ENCODE data around the gene CRYZ.

CRYZ gene

DNA sequence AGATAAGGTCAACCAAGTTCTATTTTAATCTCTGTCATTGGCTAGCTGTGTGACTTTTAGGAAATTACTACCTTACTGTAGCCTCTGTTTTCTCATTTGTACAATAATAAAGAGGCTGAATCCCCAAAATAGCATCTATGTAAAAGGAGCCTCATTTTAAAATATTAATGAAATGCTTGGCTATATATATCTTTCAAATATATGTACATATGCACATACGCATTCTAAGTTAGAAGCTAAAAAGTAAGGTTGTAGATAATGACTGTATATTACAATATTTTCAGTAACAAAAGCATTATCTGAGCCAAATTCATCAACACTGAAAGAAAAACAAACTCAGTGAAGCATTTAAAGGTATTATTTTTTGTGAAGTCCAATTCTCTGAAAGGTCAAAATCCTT is 44.7 kb upstream of the CRYZ start:
- no peak overlapping the region for H3K4me3 ChIP-seq (ENCODE audit: low read length)
- no peaks in the 10 kb centered on the region for H3K4me1 ChIP-seq (ENCODE audit: control insufficient read depth, low read length)
- TF ChIP-seq EZH2phosphoT487 (IDR thresholded peaks at IDR 0.05; ENCODE audit: borderline replicate concordance, low read length): no peak
- TF ChIP-seq, protein P1, sequence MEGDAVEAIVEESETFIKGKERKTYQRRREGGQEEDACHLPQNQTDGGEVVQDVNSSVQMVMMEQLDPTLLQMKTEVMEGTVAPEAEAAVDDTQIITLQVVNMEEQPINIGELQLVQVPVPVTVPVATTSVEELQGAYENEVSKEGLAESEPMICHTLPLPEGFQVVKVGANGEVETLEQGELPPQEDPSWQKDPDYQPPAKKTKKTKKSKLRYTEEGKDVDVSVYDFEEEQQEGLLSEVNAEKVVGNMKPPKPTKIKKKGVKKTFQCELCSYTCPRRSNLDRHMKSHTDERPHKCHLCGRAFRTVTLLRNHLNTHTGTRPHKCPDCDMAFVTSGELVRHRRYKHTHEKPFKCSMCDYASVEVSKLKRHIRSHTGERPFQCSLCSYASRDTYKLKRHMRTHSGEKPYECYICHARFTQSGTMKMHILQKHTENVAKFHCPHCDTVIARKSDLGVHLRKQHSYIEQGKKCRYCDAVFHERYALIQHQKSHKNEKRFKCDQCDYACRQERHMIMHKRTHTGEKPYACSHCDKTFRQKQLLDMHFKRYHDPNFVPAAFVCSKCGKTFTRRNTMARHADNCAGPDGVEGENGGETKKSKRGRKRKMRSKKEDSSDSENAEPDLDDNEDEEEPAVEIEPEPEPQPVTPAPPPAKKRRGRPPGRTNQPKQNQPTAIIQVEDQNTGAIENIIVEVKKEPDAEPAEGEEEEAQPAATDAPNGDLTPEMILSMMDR (IDR thresholded peaks at IDR 0.05; ENCODE audit: low read depth, low read length, poor library complexity, severe bottlenecking): no peak
- H3K27me3 ChIP-seq (ENCODE audit: control insufficient read depth, low read length): no peaks in the 10 kb centered on the region
- no peak overlapping the region for H3K4me2 ChIP-seq (ENCODE audit: low read length)
- H3K36me3 ChIP-seq (ENCODE audit: control insufficient read depth, low read length): no peaks in the 10 kb centered on the region
- H3K9me3 ChIP-seq (ENCODE audit: control insufficient read depth, insufficient read depth, low read length): no peaks in the 10 kb centered on the region
- H3K9me2 ChIP-seq (replicated peaks; ENCODE audit: control insufficient read depth, low read length): no peaks in the 10 kb centered on the region
- H3K79me2 ChIP-seq (ENCODE audit: control insufficient read depth, low read length): no peaks in the 10 kb centered on the region
- no peaks in the 10 kb centered on the region for H3F3A ChIP-seq (ENCODE audit: control insufficient read depth, insufficient read depth)
- H4K20me1 ChIP-seq (ENCODE audit: control insufficient read depth, insufficient read depth, low read depth, low read length): no peaks in the 10 kb centered on the region
- no peak overlapping the region for H3K27ac ChIP-seq (ENCODE audit: low read depth, low read length)

DNA sequence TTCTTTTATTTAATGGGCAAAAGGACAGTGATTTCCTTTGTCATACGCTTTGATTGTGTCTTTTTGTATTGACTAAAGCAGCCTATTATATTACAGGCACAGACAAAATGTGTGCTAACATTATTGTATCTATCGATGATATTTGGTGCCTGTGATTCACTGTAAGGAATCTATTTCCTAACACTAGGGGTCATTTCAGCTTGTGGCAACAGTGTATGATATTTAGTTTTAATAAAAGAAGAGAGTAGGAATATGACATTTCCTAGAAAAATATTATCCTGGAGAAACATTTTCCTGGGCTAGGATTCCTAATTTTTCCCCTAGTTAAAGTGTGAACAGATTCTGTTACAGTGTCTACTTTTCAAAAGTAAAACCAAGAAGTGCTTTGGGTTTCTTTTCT is 42.9 kb upstream of the CRYZ start:
- Histone ChIP-seq H3F3A (ENCODE audit: control insufficient read depth, insufficient read depth) (no peaks in the 10 kb centered on the region), H4K20me1 (ENCODE audit: control insufficient read depth, insufficient read depth, low read depth, low read length) (no peaks in the 10 kb centered on the region), H3K79me2 (ENCODE audit: control insufficient read depth, low read length) (no peaks in the 10 kb centered on the region), H3K4me3 (ENCODE audit: low read length) (no peak overlapping the region), H3K4me2 (ENCODE audit: low read length) (no peak overlapping the region), H3K9me3 (ENCODE audit: control insufficient read depth, insufficient read depth, low read length) (no peaks in the 10 kb centered on the region), H3K27me3 (ENCODE audit: control insufficient read depth, low read length) (no peaks in the 10 kb centered on the region), H3K36me3 (ENCODE audit: control insufficient read depth, low read length) (no peaks in the 10 kb centered on the region), H3K9me2 (replicated peaks; ENCODE audit: control insufficient read depth, low read length) (no peaks in the 10 kb centered on the region), H3K4me1 (ENCODE audit: control insufficient read depth, low read length) (no peaks in the 10 kb centered on the region), H3K27ac (ENCODE audit: low read depth, low read length) (no peak overlapping the region)
- TF ChIP-seq, protein P1 (IDR thresholded peaks at IDR 0.05; ENCODE audit: low read depth, low read length, poor library complexity, severe bottlenecking): no peak
- TF ChIP-seq EZH2phosphoT487 (IDR thresholded peaks at IDR 0.05; ENCODE audit: borderline replicate concordance, low read length): no peak

DNA sequence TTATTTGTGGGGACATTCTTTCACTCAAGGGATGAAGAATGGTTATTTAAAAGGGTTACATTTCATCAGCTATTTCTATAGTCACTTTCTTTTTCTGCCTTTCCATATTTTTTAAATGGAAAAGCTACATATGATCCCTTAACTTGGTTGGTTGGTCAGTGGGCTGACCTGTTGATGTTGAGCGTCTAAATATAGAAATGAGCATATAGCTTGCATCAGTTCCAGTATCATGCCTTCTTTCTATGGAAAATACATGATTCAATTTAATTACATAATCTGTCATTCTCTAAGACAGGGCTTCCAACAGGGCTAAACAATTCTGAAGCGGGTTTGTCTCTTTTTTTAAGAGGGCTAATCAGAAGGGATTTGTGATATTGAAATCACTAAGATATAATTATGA is 40.7 kb upstream of the CRYZ start:
- no peaks in the 10 kb centered on the region for H3K27me3 ChIP-seq (ENCODE audit: control insufficient read depth, low read length)
- H3K4me2 ChIP-seq (ENCODE audit: low read length): no peak overlapping the region
- no peak overlapping the region for H3K4me3 ChIP-seq (ENCODE audit: low read length)
- H3K79me2 ChIP-seq (ENCODE audit: control insufficient read depth, low read length): no peaks in the 10 kb centered on the region
- H3K27ac ChIP-seq (ENCODE audit: low read depth, low read length): no peak overlapping the region
- H4K20me1 ChIP-seq (ENCODE audit: control insufficient read depth, insufficient read depth, low read depth, low read length): no peaks in the 10 kb centered on the region
- H3K9me3 ChIP-seq (ENCODE audit: control insufficient read depth, insufficient read depth, low read length): no peaks in the 10 kb centered on the region
- no peaks in the 10 kb centered on the region for H3K4me1 ChIP-seq (ENCODE audit: control insufficient read depth, low read length)
- H3F3A ChIP-seq (ENCODE audit: control insufficient read depth, insufficient read depth): no peaks in the 10 kb centered on the region
- TF ChIP-seq, protein P1 (IDR thresholded peaks at IDR 0.05; ENCODE audit: low read depth, low read length, poor library complexity, severe bottlenecking): no peak
- TF ChIP-seq EZH2phosphoT487 (IDR thresholded peaks at IDR 0.05; ENCODE audit: borderline replicate concordance, low read length): no peak
- H3K9me2 ChIP-seq (replicated peaks; ENCODE audit: control insufficient read depth, low read length): no peaks in the 10 kb centered on the region
- H3K36me3 ChIP-seq (ENCODE audit: control insufficient read depth, low read length): no peaks in the 10 kb centered on the region

- no peaks in the 10 kb centered on the region for H3K4me1 ChIP-seq (ENCODE audit: control insufficient read depth, low read length)
- no peaks in the 10 kb centered on the region for H3K79me2 ChIP-seq (ENCODE audit: control insufficient read depth, low read length)
- H3K27ac ChIP-seq (ENCODE audit: low read depth, low read length): no peak overlapping the region
- H3F3A ChIP-seq (ENCODE audit: control insufficient read depth, insufficient read depth): no peaks in the 10 kb centered on the region
- no peaks in the 10 kb centered on the region for H3K27me3 ChIP-seq (ENCODE audit: control insufficient read depth, low read length)
- no peak overlapping the region for H3K4me2 ChIP-seq (ENCODE audit: low read length)
- no peaks in the 10 kb centered on the region for H3K36me3 ChIP-seq (ENCODE audit: control insufficient read depth, low read length)
- H3K4me3 ChIP-seq (ENCODE audit: low read length): no peak overlapping the region
- H3K9me2 ChIP-seq (replicated peaks; ENCODE audit: control insufficient read depth, low read length): no peaks in the 10 kb centered on the region
- H4K20me1 ChIP-seq (ENCODE audit: control insufficient read depth, insufficient read depth, low read depth, low read length): no peaks in the 10 kb centered on the region
- no peaks in the 10 kb centered on the region for H3K9me3 ChIP-seq (ENCODE audit: control insufficient read depth, insufficient read depth, low read length)
- TF ChIP-seq EZH2phosphoT487 (IDR thresholded peaks at IDR 0.05; ENCODE audit: borderline replicate concordance, low read length): no peak
- TF ChIP-seq, protein P1 (IDR thresholded peaks at IDR 0.05; ENCODE audit: low read depth, low read length, poor library complexity, severe bottlenecking): no peak
These were observed 40.1 kb upstream of the CRYZ start for GRCh38 chr1:74772945-74773344.
